NCI-H2081 treated with DMSO at 0.1 percent for 48 hours (cell line): Measurements from ENCODE around the gene DUSP16.
"Not testable (repeated sequence)": the region's sequence is repeated elsewhere in the genome, so short reads cannot be mapped to it uniquely, and the experiment has no call there.

Source experiments
- DNase-seq: peaks from one replicate; lab custom pipeline; 2025; lab: John Stamatoyannopoulos, UW

Gene DUSP16

DNA sequence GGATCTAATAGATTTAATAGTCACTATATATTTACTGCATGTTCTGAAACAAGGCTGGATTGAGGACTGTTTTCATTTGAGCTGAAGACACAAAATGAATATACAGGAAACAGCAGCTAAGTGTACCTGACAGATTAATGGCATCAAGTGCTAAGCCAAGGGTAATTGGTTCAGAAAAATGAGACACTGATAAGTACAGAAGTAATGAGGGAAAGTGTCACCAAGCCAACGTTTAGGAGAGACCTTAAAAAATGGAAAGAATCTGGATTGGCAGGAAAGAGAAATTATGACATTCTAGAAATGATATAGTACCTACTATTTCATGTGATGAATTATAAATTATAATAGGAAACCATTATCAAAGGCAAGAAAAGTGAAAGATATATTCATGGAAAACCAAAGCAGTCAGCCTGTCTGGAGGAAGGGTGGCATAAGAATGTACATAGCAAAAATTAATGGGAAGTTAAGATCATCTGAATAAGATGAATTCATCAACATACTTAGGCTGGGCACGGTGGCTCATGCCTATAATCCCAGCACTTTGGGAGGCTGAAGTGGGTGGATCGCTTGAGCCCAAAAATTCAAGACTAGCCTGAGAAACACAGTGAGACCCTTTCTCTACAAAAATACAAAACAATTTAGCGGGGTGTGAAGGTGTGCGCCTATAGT lies 21.0 kb upstream of the DUSP16 start:
- DNase-seq: no peak

DNA sequence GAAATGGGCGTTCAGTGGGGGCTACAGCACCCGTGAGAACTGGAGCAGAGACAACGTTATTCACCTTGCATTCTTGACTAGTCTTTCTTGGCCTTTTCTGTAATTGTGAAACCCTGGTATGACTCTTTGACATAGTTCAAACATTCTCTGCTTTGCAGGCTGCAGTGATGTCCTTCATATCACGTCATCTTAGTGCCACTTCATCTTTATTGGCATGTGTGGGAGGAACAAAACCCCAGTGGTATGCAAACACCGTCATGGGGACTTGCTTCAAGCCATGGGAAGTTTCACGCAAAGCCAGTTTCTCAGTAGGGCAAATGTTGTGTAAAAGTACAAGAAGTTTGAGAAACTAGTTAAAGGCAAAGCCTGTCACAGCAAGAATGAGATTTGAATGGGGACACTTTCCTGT lies 20.2 kb upstream of the DUSP16 start:
- DNase-seq: no peak

DNA sequence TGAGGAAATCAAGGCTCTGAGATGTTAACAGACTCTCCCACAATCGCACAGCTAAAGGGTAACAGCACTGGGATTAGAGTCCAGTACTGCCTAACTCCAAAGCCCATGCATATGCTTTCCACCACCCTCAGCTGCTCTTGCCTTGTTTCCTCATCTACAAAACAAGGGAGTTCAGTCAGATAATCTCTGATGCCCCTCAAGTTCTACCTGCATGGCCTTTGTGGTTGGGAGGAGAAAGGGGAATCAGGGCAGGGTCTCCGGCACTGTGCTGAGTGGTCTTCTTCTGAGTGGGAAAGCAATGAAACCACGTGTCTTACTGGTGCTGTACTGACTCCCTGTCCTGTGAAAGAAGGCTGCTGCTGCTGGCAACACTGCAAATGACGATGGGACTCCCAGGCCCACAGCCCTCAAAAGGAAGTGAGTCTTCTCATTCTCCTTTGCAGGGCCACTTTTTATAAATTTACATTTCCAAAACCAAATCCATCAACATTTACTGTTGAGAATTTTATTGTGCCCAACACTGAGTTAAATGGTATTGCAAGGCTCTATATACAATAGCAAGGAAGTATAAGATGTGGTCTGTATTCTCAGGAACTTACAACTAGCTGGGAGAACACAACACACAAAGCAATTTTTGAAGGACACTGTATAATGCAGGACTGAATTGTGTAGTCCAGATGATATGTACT lies 19.7 kb upstream of the DUSP16 start:
- no peak for DNase-seq

DNA sequence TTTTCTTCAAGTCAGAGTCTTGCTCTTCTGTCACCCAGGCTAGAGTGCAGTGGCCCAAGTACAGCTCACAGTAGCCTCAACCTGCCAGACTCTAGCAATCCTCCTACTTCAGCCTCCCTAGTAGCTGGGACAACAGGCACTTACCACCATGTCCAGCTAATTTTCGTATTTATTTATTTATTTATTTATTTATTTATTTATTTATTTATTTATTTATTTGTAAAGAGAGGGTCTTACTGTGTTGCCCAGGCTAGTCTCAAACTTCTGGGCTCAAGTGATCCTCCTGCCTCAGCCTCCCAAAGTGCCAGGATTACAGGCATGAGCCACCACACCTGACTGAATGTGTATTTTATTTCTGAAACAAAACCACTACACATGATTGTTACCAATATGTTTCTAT lies 18.1 kb upstream of the DUSP16 start:
- DNase-seq: not testable (repeated sequence)

DNA sequence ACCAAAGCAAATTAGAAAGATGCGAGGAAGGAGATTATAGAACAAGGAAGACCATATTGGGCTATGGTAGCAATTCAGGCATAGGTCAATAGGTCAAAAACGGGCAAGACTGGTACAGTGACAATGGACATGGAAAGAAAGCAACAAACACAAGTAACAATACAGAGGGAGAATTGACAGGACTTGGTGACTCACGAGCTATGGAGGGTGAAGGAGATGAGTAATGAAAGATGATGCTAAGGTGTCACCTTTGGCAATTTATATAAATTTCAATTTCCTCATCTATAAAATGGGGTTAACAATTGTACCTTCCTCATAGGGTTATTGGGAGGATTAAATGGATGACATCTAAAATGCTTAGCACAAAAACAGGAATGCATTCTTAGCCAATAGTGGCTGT lies 15.1 kb upstream of the DUSP16 start:
- DNase-seq: no peak

DNA sequence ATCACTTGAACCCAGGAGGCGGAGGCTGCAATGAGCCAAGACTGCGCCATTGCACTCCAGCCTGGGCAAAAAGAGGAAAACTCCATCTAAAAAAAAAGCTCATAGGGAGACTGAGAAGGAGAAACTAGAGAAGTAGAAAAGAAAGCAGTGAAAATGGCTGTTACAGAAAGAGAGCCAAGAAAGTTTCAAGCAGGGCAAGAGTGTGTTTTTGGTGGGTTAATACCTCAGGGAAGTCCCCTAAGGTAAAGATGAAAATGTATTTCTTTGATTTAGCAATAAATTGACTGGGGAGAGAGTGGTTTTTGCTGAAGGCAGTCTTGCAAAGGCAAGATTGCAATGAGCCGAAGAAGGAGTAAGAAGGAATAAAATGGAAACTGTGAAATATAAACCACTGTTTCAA lies 10.0 kb upstream of the DUSP16 start:
- no peak for DNase-seq

DNA sequence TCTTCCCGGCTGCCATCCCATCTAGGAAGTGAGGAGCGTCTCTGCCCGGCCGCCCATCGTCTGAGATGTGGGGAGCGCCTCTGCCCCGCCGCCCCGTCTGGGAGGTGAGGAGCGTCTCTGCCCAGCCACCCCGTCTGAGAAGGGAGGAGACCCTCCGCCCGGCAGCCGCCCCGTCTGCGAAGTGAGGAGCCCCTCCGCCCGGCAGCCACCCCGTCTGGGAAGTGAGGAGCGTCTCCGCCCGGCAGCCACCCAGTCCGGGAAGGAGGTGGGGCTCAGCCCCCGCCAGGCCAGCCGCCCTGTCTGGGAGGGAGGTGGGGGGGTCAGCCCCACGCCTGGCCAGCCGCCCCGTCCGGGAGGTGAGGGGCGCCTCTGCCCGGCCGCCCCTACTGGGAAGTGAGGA lies 3.3 kb upstream of the DUSP16 start:
- not testable (repeated sequence) for DNase-seq

DNA sequence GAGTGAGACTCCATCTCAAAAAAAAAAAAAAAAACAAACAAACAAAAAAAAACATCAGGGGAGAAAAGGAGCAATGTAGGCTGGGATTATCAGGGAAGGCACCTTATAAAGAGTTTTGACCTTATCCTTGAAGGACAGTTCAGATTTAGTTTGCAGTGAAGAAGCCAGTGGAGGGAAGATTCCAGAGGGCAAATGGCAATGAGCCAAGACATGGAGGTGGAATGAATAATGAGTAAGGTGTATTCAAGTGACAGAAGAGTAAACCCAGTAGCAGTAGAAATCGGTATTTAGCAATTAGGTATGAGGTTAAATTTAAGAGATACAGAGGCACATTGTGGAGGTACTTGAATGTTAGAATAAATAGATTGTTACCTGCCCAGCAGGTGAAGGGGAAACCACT lies 2.2 kb upstream of the DUSP16 start:
- no peak for DNase-seq

DNA sequence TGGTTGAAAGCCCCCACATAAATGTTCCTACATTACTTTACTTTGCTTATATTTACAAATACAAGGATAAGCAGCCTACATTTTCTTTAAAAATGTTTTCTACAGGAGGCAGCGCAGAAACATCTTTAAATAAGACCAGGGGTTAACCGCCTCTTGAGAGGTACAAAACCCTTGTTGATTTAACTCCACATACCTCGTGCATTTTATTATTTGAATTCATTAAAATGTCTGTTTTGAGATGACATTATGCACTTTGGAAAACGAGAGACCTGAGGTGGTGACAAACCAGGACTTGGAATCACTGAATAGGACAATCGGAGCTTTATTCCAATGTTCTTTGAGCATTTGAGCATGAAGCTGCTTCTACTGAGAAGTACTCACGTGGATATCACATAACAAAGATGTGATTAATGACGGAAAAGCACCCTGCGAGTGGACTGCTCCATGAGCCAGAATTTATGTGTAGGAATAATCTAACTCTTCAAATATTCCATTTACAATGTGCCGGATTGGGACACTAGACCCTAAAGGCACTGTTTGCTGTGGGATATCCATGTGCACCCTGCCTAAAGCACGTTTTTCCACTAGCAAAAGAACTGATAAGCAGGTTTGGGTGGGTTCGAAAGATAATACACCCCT lies 746 bp upstream of the DUSP16 start:
- DNase-seq: no peak

DNA sequence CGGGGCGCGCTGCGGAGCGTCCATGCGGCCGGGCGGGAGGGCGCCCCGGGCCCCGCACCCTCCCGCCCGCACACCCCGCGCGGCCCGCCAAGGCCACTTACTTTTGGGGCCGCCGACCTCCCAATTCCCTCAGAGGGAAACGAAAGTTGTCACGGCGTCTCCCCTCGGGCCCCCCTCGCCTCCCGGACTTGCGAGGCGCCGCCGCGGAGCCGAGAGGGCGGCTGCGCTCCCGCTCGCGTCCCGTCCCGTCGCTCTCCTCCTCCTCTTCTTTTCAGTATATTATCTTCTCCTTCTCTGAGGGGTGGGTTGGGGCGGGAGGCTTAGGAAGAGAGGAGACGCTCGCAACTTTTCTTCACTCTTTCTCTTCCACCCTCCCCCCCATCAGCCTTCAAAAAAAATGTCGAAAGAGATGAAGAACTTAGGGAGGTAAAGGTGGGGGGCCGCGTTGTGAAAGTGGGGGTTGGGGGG lies 613 bp downstream of the DUSP16 start:
- no peak for DNase-seq

DNA sequence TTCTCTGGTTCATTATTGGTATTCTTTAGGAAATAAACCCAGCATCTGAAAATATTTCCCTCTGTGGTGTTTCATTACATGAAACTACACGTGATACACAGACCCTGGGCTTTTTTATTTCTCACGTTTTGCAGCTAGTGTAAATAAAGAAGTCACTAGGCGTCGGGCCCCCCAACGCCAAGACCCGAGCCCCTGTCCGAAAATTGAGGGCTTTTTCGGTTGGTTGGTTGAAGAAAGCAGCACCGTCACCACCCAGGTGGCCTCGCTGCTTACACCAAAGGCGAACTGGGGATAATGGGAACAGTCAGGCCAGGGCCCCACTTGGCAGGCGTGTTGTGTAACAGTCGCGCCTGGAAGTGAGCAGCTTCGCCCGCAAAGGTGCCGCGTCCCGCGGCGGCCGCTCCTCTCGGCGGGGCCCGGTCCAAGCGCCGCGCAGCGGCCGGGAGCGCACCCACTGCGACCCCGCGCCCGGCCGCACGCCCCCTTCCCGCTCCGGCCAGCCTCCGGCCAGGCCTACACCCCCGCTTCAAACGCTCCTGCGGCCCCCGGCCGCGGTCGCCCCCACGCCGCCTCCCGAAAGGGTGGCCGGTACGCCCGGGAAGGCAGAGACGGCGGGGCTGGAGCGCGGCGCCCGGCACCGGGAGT lies 1.2 kb downstream of the DUSP16 start:
- DNase-seq: no peak

DNA sequence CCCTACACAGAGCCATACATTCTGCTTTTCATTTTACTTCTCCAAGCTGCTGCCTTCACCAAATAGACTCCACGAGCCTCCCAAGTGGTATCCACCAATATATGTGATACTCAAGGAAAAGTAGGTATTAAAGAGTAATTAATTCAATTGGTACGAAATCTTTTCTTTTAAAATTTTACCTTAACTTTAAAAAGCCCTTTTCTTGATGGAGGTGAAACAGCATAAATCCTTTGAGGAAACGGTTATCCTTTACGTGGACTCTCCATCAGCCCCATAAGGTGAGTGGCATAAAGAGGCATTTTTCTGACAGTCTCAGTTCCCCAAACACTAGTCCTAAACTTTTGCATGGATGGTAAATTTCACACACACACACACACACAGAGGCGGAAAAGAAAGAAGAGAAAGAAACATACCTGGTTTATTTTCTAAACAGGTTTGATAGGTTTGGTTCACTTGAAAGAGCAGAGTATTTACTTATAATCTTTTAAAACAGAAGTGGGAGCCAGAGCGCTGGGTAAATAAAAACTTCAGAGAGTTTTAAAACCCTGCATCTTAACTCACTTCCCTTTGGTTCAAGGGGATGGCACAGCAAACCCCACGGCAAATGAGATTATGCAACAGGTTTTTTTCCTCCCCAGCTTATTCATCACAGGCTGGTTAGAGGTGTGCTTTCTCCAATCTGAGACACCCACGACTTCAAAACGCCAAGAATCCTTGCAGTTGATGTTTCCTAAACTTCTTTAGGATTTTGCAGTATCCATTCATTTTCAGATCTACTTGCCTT lies 1.9 kb downstream of the DUSP16 start:
- no peak for DNase-seq

DNA sequence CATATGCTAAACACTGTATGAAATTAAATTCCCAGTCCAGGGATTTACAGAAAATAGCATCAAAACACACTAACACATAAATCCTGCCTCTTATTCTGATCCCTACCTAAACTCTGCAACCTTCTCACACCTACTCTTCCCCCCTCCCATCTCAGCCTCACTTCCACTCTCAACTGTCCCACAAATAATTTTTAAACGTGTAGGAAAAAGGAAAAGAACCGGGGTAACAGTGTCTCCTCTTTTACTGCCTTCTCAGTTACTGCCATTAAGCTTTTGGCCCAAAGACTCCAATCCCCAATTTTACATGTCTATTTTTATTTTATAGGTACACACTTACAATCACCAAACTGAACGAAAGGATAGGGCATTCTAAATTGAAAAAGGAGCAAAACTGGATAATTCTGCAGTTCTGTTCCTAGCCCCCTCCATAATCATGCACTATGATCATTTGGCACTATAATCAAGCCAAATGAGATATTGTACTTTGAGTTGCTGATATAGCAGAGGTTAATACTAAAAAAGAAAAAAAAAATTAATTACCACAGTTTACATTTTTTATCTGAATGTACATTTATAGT lies 2.9 kb downstream of the DUSP16 start:
- DNase-seq: no peak

DNA sequence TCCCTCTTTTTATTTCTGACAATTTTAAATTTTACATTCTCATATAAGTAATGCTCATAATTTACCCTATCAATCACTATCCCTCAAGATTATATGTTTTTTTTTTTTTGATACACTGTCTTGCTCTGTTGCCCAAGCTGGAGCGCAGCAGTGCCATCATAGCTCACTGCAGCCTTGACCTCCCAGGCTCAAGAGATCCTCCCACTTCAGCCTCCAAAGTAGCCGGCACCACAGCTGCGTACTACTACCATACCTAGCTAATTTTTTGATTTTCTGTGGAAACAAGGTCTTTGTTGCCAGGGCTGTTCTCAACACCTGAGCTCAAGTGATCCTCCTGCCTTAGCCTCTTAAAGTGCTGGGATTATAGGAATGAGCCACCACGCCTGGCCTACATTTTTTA lies 4.4 kb downstream of the DUSP16 start:
- DNase-seq: no peak

DNA sequence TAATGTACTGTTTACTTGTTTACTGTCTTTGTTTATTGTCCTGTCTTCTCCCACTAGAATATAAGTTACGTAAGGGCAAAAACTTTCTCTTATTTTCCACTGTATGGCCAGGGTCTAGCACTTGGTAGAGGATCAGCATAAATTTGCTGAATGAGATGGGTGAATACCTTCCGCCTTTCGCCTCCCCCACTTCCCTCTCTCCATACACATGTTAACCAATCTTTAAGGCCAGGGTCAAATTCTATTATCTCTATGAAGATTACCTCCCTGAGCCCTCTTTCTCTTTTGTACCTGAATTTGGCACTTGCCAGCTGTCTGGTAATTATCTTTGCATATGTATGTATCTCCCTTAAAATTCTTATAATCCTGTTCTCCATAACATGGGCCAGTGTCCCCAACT lies 4.9 kb downstream of the DUSP16 start:
- no peak for DNase-seq

DNA sequence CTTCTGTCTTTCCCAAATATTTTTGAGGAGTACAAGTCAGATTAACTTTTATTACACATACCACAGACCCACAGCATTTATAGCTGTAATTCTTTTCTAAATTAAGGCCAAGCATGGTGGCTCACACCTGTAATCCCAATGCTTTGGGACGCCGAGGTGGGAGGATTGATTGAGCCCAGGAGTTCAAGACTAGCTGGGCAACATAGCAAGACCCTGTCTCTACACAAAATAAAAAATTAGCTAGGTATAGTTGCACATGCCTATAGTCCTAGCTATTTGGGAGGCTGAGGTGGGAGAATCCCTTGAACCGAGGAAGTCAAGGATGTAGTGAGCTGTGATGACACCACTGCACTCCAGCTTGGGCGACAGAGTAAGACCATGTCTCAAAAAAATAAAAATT lies 7.0 kb downstream of the DUSP16 start:
- no peak for DNase-seq

DNA sequence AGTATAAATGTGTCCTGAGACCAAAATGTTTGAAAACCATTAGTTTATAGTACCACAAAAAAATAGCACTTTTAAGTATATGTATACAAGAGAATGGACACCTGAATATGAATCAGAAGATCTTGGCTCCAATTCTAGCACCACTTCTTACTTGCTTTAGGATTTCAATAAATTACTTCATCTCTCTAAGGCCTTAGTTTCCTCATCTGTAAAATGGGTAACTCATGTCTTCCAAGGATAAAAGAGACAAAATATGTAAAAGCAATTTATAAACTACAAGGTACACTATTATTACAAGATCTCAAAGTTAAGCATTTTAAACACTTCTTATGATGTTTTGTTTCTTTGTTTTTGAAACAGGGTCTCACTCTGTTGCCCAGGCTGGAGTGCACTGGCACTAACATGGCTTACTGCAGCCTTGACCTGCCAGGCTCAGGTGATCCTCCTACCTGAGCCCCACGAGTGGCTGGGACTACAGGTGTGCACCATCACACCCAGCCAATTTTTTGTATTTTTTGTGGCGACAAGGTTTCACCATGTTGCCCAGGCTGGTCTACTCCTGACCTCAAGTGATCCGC lies 9.4 kb downstream of the DUSP16 start:
- no peak for DNase-seq

DNA sequence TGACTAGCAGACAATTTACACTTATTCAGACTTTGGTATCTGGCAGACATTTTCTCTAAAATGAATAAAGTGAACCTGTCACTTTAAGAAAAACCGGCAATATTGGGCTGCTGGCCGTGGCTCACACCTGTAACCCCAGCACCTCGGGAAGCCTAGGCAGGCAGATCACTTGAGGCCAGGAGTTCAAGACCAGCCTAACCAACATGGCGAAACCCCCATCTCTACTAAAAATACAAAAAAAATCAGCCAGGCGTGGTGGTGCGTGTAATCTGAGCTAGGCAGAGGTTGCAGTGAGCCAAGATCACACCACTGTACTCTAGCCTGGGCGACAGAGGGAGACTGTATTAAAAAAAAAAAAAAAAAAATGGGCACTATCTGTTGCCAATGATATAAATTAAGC lies 11.5 kb downstream of the DUSP16 start:
- DNase-seq: no peak

DNA sequence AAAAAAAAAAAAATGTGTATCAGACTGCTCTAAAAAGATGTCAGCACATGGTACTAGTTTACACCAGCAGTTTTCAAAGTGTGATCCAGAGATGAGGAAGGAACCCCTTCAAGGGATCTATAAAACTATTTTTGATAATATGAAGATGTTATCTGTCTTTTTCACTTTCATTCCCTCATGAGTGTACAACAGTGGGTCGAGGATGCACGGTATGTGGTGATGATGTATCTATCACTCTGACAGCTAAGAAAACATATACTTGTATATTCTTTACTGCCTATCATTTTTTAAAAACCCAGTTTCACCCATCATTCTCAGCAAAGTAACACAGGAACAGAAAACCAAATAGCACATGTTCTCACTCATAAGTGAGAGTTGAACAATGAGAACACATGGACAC lies 12.4 kb downstream of the DUSP16 start:
- DNase-seq: no peak

DNA sequence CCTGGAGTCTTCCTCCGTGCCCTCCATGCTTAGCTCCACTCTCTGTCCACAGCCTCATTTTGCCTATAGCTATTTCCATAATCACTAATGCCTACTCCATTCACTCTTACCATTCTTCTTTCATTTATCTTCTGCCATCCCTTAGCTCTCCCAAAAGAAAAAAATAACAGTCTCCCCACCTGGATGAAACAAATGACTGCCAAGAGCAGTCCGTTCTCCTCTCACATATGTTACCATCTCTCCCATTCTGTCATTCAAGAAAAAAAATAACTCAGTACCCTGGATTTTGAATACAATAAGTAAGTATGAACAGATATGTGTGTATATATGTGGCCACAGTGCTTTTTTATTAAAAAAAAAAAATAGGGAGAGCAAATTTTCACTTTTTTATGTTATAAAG lies 13.2 kb downstream of the DUSP16 start:
- no peak for DNase-seq

DNA sequence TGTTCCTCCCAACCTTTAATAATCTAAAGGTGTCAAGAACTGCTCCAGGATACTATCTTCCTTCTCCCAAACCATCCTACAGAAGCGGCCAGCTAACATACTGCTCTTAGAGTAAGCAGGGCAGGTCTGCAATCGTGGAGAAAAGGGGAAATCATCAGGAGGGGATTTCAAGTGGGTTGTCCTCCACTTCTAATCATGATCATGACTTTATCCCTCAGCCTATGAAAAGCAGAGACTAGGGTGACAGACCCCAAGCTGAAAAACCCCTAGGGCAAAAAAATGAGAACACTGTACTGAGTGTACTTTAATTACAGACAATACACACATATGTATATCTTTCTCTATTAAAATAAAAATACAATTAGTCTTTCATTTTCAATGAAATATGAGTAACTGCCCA lies 13.9 kb downstream of the DUSP16 start:
- DNase-seq: no peak
